Endothelial cell of umbilical vein (primary cell): ENCODE results near the gene RELL2. TPM values are rescaled to one million over a fixed set of nuclear protein-coding genes. Genes with fewer than 3 reads are reported as not detected.

Source experiments
- BruUV-seq: library from RNA; stranded (reverse); fragments of 400-500 nt; replicated peaks from 2 replicates; lab custom pipeline; 2021; lab: Mats Ljungman, UMichigan
- CTCF ChIA-PET: fragments of 300-600, 350-600 bp; sonication (Branson Sonifier 250); formaldehyde crosslinking; loops from one replicate; lab custom pipeline; 2021; ENCODE audit warnings: antibody characterized with exemption, inconsistent platforms; lab: Charles Lee
- POLR2A ChIA-PET: fragments of 300-600, 350-600 bp; sonication (Branson Sonifier 250); formaldehyde crosslinking; loops from one replicate; lab custom pipeline; 2021; ENCODE audit warnings: antibody characterized with exemption, inconsistent platforms; lab: Charles Lee
- DNase-seq: peaks from one replicate; pipeline ENCODE4 v3.0.0-alpha.2; 2011; ENCODE audit warnings: low read depth, low spot score
- FAIRE-seq: peaks from 2 replicates; lab custom pipeline; 2011; peaks lifted over from hg19 to GRCh38; lab: Jason Lieb, UNC
- H2AFZ ChIP-seq: 2 replicates; pipeline ENCODE4 v1.6.0; 2012; ENCODE audit warnings: low read depth, low read length, control low read depth, inconsistent platforms
- H3K27ac ChIP-seq: 2 replicates; pipeline ENCODE4 v1.5.1; 2011; ENCODE audit warnings: low read depth, mild to moderate bottlenecking, control low read depth, low read length, moderate library complexity; ENCODE audit not compliant: insufficient read depth
- H3K27me3 ChIP-seq, 2 experiments: 2 replicates each; pipeline versions ENCODE4 v1.6.0 to v1.6.1; 2011; ENCODE audit warnings: low read length in 2 of 2, mixed read lengths in 1 of 2; ENCODE audit not compliant: control insufficient read depth in 2 of 2, insufficient read depth in 2 of 2
- H3K36me3 ChIP-seq, 2 experiments: 2 replicates in 1 of 2; 3 replicates in 1 of 2; pipeline ENCODE4 v1.5.1; 2011; ENCODE audit warnings: low read length in 2 of 2, mild to moderate bottlenecking in 1 of 2, moderate library complexity in 1 of 2; ENCODE audit not compliant: control insufficient read depth in 2 of 2, insufficient read depth in 2 of 2; ENCODE audit errors: extremely low read depth in 1 of 2
- H3K4me1 ChIP-seq: 3 replicates; pipeline ENCODE4 v1.5.1; 2011; ENCODE audit warnings: mild to moderate bottlenecking, low read length; ENCODE audit not compliant: control insufficient read depth, insufficient read depth; ENCODE audit errors: extremely low read depth
- H3K4me2 ChIP-seq: 2 replicates; pipeline ENCODE4 v1.6.1; 2011; ENCODE audit warnings: low read length, control low read depth, mixed read lengths; ENCODE audit not compliant: insufficient read depth
- H3K4me3 ChIP-seq, 3 experiments: fragments of 200-600 bp in 1 of 3; sonication (generic), shearing (Covaris generic) in 1 of 3; replicated peaks in 1 of 3; 2 replicates each; pipeline ENCODE4 v1.5.1; 2011 to 2016; ENCODE audit warnings: control low read depth in 3 of 3, low read length in 3 of 3, mild to moderate bottlenecking in 2 of 3, inconsistent platforms in 1 of 3, low read depth in 1 of 3, moderate library complexity in 1 of 3; ENCODE audit not compliant: insufficient read depth in 1 of 3
- H3K79me2 ChIP-seq: 2 replicates; pipeline ENCODE4 v1.6.0; 2012; ENCODE audit warnings: low read length, inconsistent platforms; ENCODE audit not compliant: control insufficient read depth, insufficient read depth
- H3K9ac ChIP-seq: replicated peaks from 2 replicates; pipeline ENCODE3; 2011; ENCODE audit warnings: low read length, control low read depth; ENCODE audit not compliant: insufficient read depth; ENCODE audit errors: extremely low read depth
- H3K9me1 ChIP-seq: replicated peaks from 3 replicates; pipeline ENCODE4 v1.6.0; 2011; ENCODE audit warnings: mild to moderate bottlenecking, low read length; ENCODE audit not compliant: control insufficient read depth, insufficient read depth; ENCODE audit errors: extremely low read depth
- H3K9me3 ChIP-seq: replicated peaks from 2 replicates; pipeline ENCODE4 v1.5.1; 2012; ENCODE audit warnings: low read length, inconsistent platforms; ENCODE audit not compliant: control insufficient read depth, insufficient read depth
- H4K20me1 ChIP-seq: replicated peaks from 2 replicates; pipeline ENCODE3; 2011; ENCODE audit warnings: mild to moderate bottlenecking, low read length; ENCODE audit not compliant: control insufficient read depth, insufficient read depth; ENCODE audit errors: extremely low read depth
- EZH2 ChIP-seq: IDR thresholded peaks from 2 replicates; pipeline ENCODE4 v1.6.1; 2012; ENCODE audit warnings: borderline replicate concordance, low read depth, mild to moderate bottlenecking, moderate library complexity, low read length, inconsistent platforms; ENCODE audit not compliant: severe bottlenecking
- FOS ChIP-seq: IDR thresholded peaks from 2 replicates; pipeline ENCODE4 v1.6.1; 2011; ENCODE audit warnings: mild to moderate bottlenecking, low read length, moderate library complexity, borderline replicate concordance; ENCODE audit not compliant: insufficient read depth
- GATA2 ChIP-seq: IDR thresholded peaks from 2 replicates; pipeline ENCODE4 v1.7.0; 2011; ENCODE audit warnings: low read depth, mild to moderate bottlenecking, moderate library complexity, mixed read lengths, low read length; ENCODE audit not compliant: insufficient read length, insufficient read depth
- JUN ChIP-seq: IDR thresholded peaks from 2 replicates; pipeline ENCODE4 v1.6.1; 2011; ENCODE audit warnings: borderline replicate concordance, low read depth; ENCODE audit not compliant: insufficient read length, insufficient read depth
- MAX ChIP-seq: IDR thresholded peaks from 2 replicates; pipeline ENCODE4 v1.6.1; 2011; ENCODE audit not compliant: insufficient read depth, insufficient read length
- MYC ChIP-seq: IDR thresholded peaks from one replicate; pipeline ENCODE4 v1.6.1; 2011; ENCODE audit warnings: mild to moderate bottlenecking, low read depth, low read length
- POLR2A ChIP-seq: IDR thresholded peaks from 2 replicates; pipeline ENCODE4 v1.6.1; 2012; ENCODE audit warnings: low read depth, mild to moderate bottlenecking, control low read depth, low read length
- POLR2AphosphoS5 ChIP-seq: IDR thresholded peaks from 2 replicates; pipeline ENCODE4 v1.6.1; 2012; ENCODE audit warnings: low read depth, mild to moderate bottlenecking, control low read depth, low read length, moderate library complexity; ENCODE audit not compliant: insufficient read depth
- dilution Hi-C: fragments of 300-500 bp; cut with MboI; formaldehyde crosslinking; loops from one replicate; pipeline ENCODE4 v1.15.0; 2019; ENCODE audit warnings: low sequenced_read_pairs; ENCODE audit not compliant: extremely low pct_ligation_motif_present
- intact Hi-C: fragments of 100-400 bp; cut with micrococcal nuclease; formaldehyde crosslinking; loops from one replicate; pipeline ENCODE4 v1.10.0; 2022
- polyA plus RNA-seq, 4 experiments: library from polyadenylated mRNA; depleted of rRNA in 3 of 4; stranded (reverse) in 3 of 4; unstranded in 1 of 4; fragments of >200 nt; gene quantifications; 2 replicates each; pipeline versions ENCODE4 v1.2.1 to v1.2.3, GENCODE V29; 2011 to 2012; ENCODE audit warnings: missing spikeins in 1 of 4
- total RNA-seq: library from RNA; stranded (reverse); gene quantifications from 2 replicates; pipeline ENCODE4 v1.2.3, GENCODE V29; 2021
- TF ChIP-seq, protein P1 (sequence below), 2 donors: IDR thresholded peaks; 1 replicate in 1 of 2; 2 replicates in 1 of 2; pipeline ENCODE4 v1.5.1; 2011; ENCODE audit warnings: low read length in 2 of 2, mild to moderate bottlenecking in 2 of 2, moderate library complexity in 2 of 2, control low read depth in 1 of 2, inconsistent platforms in 1 of 2, low read depth in 1 of 2; ENCODE audit not compliant: insufficient read depth in 1 of 2; ENCODE audit errors: extremely low read depth in 1 of 2

The RELL2 gene
- total and polyA plus RNA-seq, 2 donors (not counting 3 experiments of a cell fraction or from before 2014, with no cell fraction given), result 3.4 to 3.6 TPM

GRCh38 chr5:141656396-141656795, 19.6 kb downstream of the RELL2 start:
- TF ChIP-seq EZH2, result no peak
- TF ChIP-seq FOS, result no peak
- TF ChIP-seq POLR2AphosphoS5, result no peak
- no peak for TF ChIP-seq JUN
- TF ChIP-seq MAX, result no peak
- TF ChIP-seq, protein P1, sequence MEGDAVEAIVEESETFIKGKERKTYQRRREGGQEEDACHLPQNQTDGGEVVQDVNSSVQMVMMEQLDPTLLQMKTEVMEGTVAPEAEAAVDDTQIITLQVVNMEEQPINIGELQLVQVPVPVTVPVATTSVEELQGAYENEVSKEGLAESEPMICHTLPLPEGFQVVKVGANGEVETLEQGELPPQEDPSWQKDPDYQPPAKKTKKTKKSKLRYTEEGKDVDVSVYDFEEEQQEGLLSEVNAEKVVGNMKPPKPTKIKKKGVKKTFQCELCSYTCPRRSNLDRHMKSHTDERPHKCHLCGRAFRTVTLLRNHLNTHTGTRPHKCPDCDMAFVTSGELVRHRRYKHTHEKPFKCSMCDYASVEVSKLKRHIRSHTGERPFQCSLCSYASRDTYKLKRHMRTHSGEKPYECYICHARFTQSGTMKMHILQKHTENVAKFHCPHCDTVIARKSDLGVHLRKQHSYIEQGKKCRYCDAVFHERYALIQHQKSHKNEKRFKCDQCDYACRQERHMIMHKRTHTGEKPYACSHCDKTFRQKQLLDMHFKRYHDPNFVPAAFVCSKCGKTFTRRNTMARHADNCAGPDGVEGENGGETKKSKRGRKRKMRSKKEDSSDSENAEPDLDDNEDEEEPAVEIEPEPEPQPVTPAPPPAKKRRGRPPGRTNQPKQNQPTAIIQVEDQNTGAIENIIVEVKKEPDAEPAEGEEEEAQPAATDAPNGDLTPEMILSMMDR (IDR thresholded peaks at IDR 0.05; ENCODE audit: extremely low read depth in 1 of 2, insufficient read depth in 1 of 2, low read depth in 1 of 2, low read length in 2 of 2), result no peak
- TF ChIP-seq GATA2, result no peak
- no peak for TF ChIP-seq MYC
- no peak for TF ChIP-seq POLR2A
- Histone ChIP-seq H3K36me3 (peaks cover 31 to 52% of the 10 kb centered on the region in 2 experiments), H3K27ac (no peak overlapping the region), H3K79me2 (peaks cover 3% of the 10 kb centered on the region), H2AFZ (no peak overlapping the region), H3K9ac (no peak overlapping the region), H3K9me1 (no peaks in the 10 kb centered on the region), H3K9me3 (no peaks in the 10 kb centered on the region), H3K4me3 (no peak overlapping the region), H3K4me1 (peaks cover 16% of the 10 kb centered on the region), H3K27me3 (no peaks in the 10 kb centered on the region), H3K4me2 (no peak overlapping the region), H4K20me1 (no peaks in the 10 kb centered on the region)
- BruUV-seq, result no TSS peak
- DNase-seq (no peak), FAIRE-seq (no peak)
- intact Hi-C loops (no loop called here), dilution Hi-C loops (no loop called here)
- ChIA-PET CTCF (interaction anchor here (1.4 kb wide), 1 partner anchor 8 kb away, joined by 3 read pairs; no protein-coding TSS in a partner anchor), POLR2A (no interaction called here)
